ENCODE measurements around the gene PPP3CA. TPM values are rescaled to one million over a fixed set of nuclear protein-coding genes. Genes with fewer than 3 reads are reported as not detected.

The PPP3CA gene
- total RNA-seq, 1 experiment from 2014 or later: 133 TPM

GRCh38 chr4:101157415-101158133 lies 189.8 kb downstream of the PPP3CA start:
- no peaks in the 10 kb centered on the region for H3K27me3 ChIP-seq (ENCODE audit: insufficient read depth, low read length)
- H3K4me3 ChIP-seq (replicated peaks in 1 of 2; ENCODE audit: low read depth in 1 of 2, low read length in 2 of 2): peak overlapping the region in 1 of 2 experiments; percentile 4; a peak in 1 of 4 replicates
- peak overlapping the region; percentile 98 for H3K27ac ChIP-seq (ENCODE audit: low read depth, low read length)
- H3K36me3 ChIP-seq (ENCODE audit: control insufficient read depth in 1 of 2, insufficient read depth in 2 of 2, low read length in 2 of 2): no peaks in the 10 kb centered on the region
- no peak overlapping the region for H2AFZ ChIP-seq (ENCODE audit: low read depth, low read length, poor library complexity, severe bottlenecking)
- H3K9ac ChIP-seq (ENCODE audit: low read length): peak overlapping the region; percentile 62
- ChIA-PET RAD21 (ENCODE audit: low non-redundant PET in 1 of 2, low total read pairs in 2 of 2, uncharacterized antibody in 2 of 2, unreplicated experiment in 2 of 2) (interaction anchor here in 1 of 2 experiments (0.6 kb wide), 1 partner anchor 598 kb away, joined by 3 read pairs; no protein-coding TSS in a partner anchor), CTCF (no interaction called here), POLR2A (interaction anchor here (1.0 kb wide), 1 partner anchor 138 kb away, joined by 3 read pairs; no protein-coding TSS in a partner anchor)
- H4K20me1 ChIP-seq (ENCODE audit: insufficient read depth): no peaks in the 10 kb centered on the region
- ATAC-seq (no peak), DNase-seq (ENCODE audit: low read depth, low spot score) (no peak)
- H3K4me1 ChIP-seq (ENCODE audit: control insufficient read depth in 1 of 2, insufficient read depth in 2 of 2, low read length in 2 of 2): peaks cover 87 to 98% of the 10 kb centered on the region in 2 experiments
- H3K79me2 ChIP-seq (ENCODE audit: insufficient read depth, low read length): peaks cover 64% of the 10 kb centered on the region
- peak overlapping the region; percentile 57 for H3K4me2 ChIP-seq (ENCODE audit: low read length)
- H3K9me2 ChIP-seq (ENCODE audit: insufficient read depth): no peaks in the 10 kb centered on the region
- intact Hi-C loops (cut with micrococcal nuclease): loop anchor here (2.0 to 10.0 kb wide), 5 partner anchors 43 to 250 kb away; no protein-coding TSS in a partner anchor
- 0 out of 2 replicates have a peak, but pooled peaks have one; percentile 15 for TF ChIP-seq SP1 (IDR thresholded peaks at IDR 0.05; ENCODE audit: low read depth)
- no peak for TF ChIP-seq CTCF (IDR thresholded peaks at IDR 0.05 in 2 of 3, conservative IDR thresholded peaks at IDR 0.05 in 1 of 3; ENCODE audit: borderline replicate concordance in 1 of 3, insufficient read depth in 1 of 3, low read depth in 2 of 3, low read length in 2 of 3)
- TF ChIP-seq EGR1 (IDR thresholded peaks at IDR 0.05; ENCODE audit: low read depth): no peak
- TF ChIP-seq RAD21 (IDR thresholded peaks at IDR 0.05; ENCODE audit: low read depth): no peak
- TF ChIP-seq ATF3 (IDR thresholded peaks at IDR 0.05): peak; percentile 34; the same call in 1 of the 2 replicates
- TF ChIP-seq YY1 (IDR thresholded peaks at IDR 0.05; ENCODE audit: extremely low read depth, insufficient replicate concordance, low read depth, low read length): no peak
- TF ChIP-seq REST (IDR thresholded peaks at IDR 0.05; ENCODE audit: low read depth): no peak
- no peak for TF ChIP-seq TCF7L2 (IDR thresholded peaks at IDR 0.05; ENCODE audit: borderline replicate concordance, extremely low read depth, insufficient read depth, insufficient read length)
- no peak for TF ChIP-seq SIN3A (IDR thresholded peaks at IDR 0.05; ENCODE audit: low read depth)
- no peak for TF ChIP-seq ZBTB33 (IDR thresholded peaks at IDR 0.05; ENCODE audit: extremely low read depth, insufficient replicate concordance, low read length)
- no peak for TF ChIP-seq ZNF274 (IDR thresholded peaks at IDR 0.05; ENCODE audit: low read depth, low read length)
- no TSS peak for BruUV-seq (replicated peaks)
- H3K9me3 ChIP-seq (ENCODE audit: control insufficient read depth in 1 of 2, insufficient read depth in 1 of 2, low read depth in 1 of 2, low read length in 2 of 2): no peaks in the 10 kb centered on the region

Data from HCT116 (cell line).